ENCODE measurements around the gene ITGAL. TPM values are rescaled to one million over a fixed set of nuclear protein-coding genes. Genes with fewer than 3 reads are reported as not detected.

ITGAL gene
- total RNA-seq, 1 experiment from 2014 or later: not detected

- Histone ChIP-seq H4K8ac (replicated peaks; ENCODE audit: insufficient read length, low read depth, low read length) (no peak overlapping the region), H3K4me1 (ENCODE audit: insufficient read depth, low read length) (peaks cover 3% of the 10 kb centered on the region; the same call in 1 of the 2 replicates), H3K4ac (ENCODE audit: low read depth, low read length) (no peak overlapping the region), H3K9me3 (ENCODE audit: control insufficient read depth, low read depth, low read length) (no peaks in the 10 kb centered on the region), H2AK5ac (ENCODE audit: insufficient read length, low read length) (no peak overlapping the region), H3K18ac (ENCODE audit: insufficient read length, low read depth, low read length) (no peak overlapping the region), H2BK20ac (ENCODE audit: low read depth, low read length, poor library complexity, severe bottlenecking) (no peak overlapping the region), H2BK5ac (ENCODE audit: insufficient read length, low read length) (no peak overlapping the region), H3K79me1 (ENCODE audit: insufficient read depth, low read depth, low read length, poor library complexity, severe bottlenecking) (no peaks in the 10 kb centered on the region), H2AFZ (ENCODE audit: low read length) (no peak overlapping the region), H3K9ac (ENCODE audit: extremely low read depth, insufficient read length, low read length) (peak overlapping the region; percentile 37), H2BK120ac (ENCODE audit: low read depth, low read length, poor library complexity, severe bottlenecking) (no peak overlapping the region), H4K20me1 (ENCODE audit: control insufficient read depth, insufficient read depth, insufficient read length) (no peaks in the 10 kb centered on the region), H3K79me2 (ENCODE audit: insufficient read depth, low read length) (no peaks in the 10 kb centered on the region; the same call in 1 of the 2 replicates), H4K91ac (ENCODE audit: insufficient read length, low read depth, low read length) (no peak overlapping the region), H3K27ac (ENCODE audit: insufficient read length, low read depth, low read length) (no peak overlapping the region), H4K5ac (ENCODE audit: insufficient read length, low read depth, low read length) (no peak overlapping the region), H3K23me2 (ENCODE audit: insufficient read length, low read depth, low read length, poor library complexity, severe bottlenecking) (peaks cover 5% of the 10 kb centered on the region), H3K4me2 (ENCODE audit: insufficient read depth, insufficient read length, low read length) (peak overlapping the region; percentile 68), H2BK12ac (ENCODE audit: insufficient read length, low read depth, low read length) (no peak overlapping the region), H3K27me3 (ENCODE audit: insufficient read depth, low read length) (no peaks in the 10 kb centered on the region), H3T11ph (ENCODE audit: low read length) (no peak overlapping the region), H3K23ac (ENCODE audit: insufficient read length, low read depth, low read length) (no peak overlapping the region), H3K56ac (ENCODE audit: insufficient read length, low read depth, low read length) (no peak overlapping the region), H2BK15ac (ENCODE audit: low read depth, low read length) (no peak overlapping the region), H3K14ac (ENCODE audit: insufficient read depth, low read length) (no peak overlapping the region)
- no CpG with 5 or more reads among the region's 11 CpGs for WGBS (ENCODE audit: extremely low coverage, insufficient read length, low lambda C conversion rate)
- peak overlapping the region; percentile 84 to 89 for H3K4me3 Mint-ChIP-seq
- peaks cover 15 to 27% (median 23%) of the 10 kb centered on the region in 3 experiments for H3K36me3 Mint-ChIP-seq (ENCODE audit: insufficient read depth in 1 of 3, low read depth in 3 of 3)
- peaks cover 21% of the 10 kb centered on the region for H3K27me3 Mint-ChIP-seq (ENCODE audit: low read depth)
- H3K4me1 Mint-ChIP-seq: peaks cover 14 to 18% of the 10 kb centered on the region in 2 experiments
- TF ChIP-seq CTCF (conservative IDR thresholded peaks at IDR 0.05): no peak
- no peak for DNase-seq
- H3K27ac Mint-ChIP-seq: no peak overlapping the region; a peak in 1 of 7 replicates
- peaks cover 6 to 10% of the 10 kb centered on the region in 2 experiments; a peak in 3 of 5 replicates for H3K9me3 Mint-ChIP-seq
These were observed 27.5 kb upstream of the ITGAL start for GRCh38 chr16:30445149-30445407.

All from H9 (cell line).